ENCODE data around the gene AEBP2.

- TF ChIP-seq CTCF (IDR thresholded peaks at IDR 0.05; ENCODE audit: insufficient read depth, low read length, poor library complexity, severe bottlenecking) (no peak), EZH2phosphoT487 (conservative IDR thresholded peaks at IDR 0.05; ENCODE audit: low read length) (no peak)
Measured at GRCh38 chr12:19412844-19413243, 26.4 kb upstream of the AEBP2 start.
